Colonic mucosa (tissue), 4 donors: ENCODE results near the gene ITM2B. TPM values are rescaled to one million over a fixed set of nuclear protein-coding genes. Genes with fewer than 3 reads are reported as not detected.
A peak's percentile ranks its signal among the peaks of the same experiment; 100 is the strongest.
"Not testable (repeated sequence)": the region's sequence is repeated elsewhere in the genome, so short reads cannot be mapped to it uniquely, and the experiment has no call there.

ENCODE experiments used
- DNase-seq: peaks from one replicate; pipeline ENCODE4 v3.0.0-alpha.2; 2020
- H3K27ac ChIP-seq: fragments of 200-600 bp; one replicate; pipeline ENCODE4 v1.8.0; 2021
- H3K27me3 ChIP-seq: fragments of 200-600 bp; one replicate; pipeline ENCODE4 v1.8.0; 2021
- H3K36me3 ChIP-seq: fragments of 200-600 bp; one replicate; pipeline ENCODE4 v1.8.0; 2021
- H3K4me1 ChIP-seq: fragments of 200-600 bp; one replicate; pipeline ENCODE4 v1.8.0; 2021; ENCODE audit warnings: mild to moderate bottlenecking
- H3K4me3 ChIP-seq: fragments of 200-600 bp; one replicate; pipeline ENCODE4 v1.8.0; 2021
- H3K9ac ChIP-seq, 2 donors: one replicate each; pipeline ENCODE4 v1.7.0; 2013; ENCODE audit warnings: control low read depth in 2 of 2, low read depth in 2 of 2, low read length in 2 of 2
- H3K9me3 ChIP-seq: fragments of 200-600 bp; one replicate; pipeline ENCODE4 v1.8.0; 2021
- CTCF ChIP-seq: fragments of 200-600 bp; IDR thresholded peaks from one replicate; pipeline ENCODE4 v1.8.0; 2022; ENCODE audit warnings: antibody characterized with exemption, mild to moderate bottlenecking
- intact Hi-C: fragments of 100-400 bp; cut with DNase I; formaldehyde crosslinking; loops from one replicate; pipeline ENCODE4 v1.14.1; 2022
- total RNA-seq, 2 donors: library from RNA; stranded (reverse); fragmentation: NEBNext Ultra II Directional in 1 of 2; extraction: Animal tissue kit (Norgen Biotek cat#: 25700) in 1 of 2; gene quantifications; one replicate each; pipeline ENCODE4 v1.2.1, GENCODE V29; 2021
- donor health status: healthy.
- donor health status: DM: no; HTN: no; CAD: no.
- donor health status: DM: no; HTN: no; CAD: no.

ITM2B gene
- total RNA-seq, 2 donors from 2014 or later: 257 to 456 TPM

- no peak for TF ChIP-seq CTCF
- H3K9me3 ChIP-seq: no peaks in the 10 kb centered on the region
- DNase-seq: peak; percentile 68
- no peak overlapping the region for H3K9ac ChIP-seq
- no peak overlapping the region for H3K27ac ChIP-seq
- no peaks in the 10 kb centered on the region for H3K27me3 ChIP-seq
- H3K36me3 ChIP-seq: no peaks in the 10 kb centered on the region
- no peak overlapping the region for H3K4me3 ChIP-seq
- intact Hi-C loops: no loop called here
- no peaks in the 10 kb centered on the region for H3K4me1 ChIP-seq
Measured at GRCh38 chr13:48201044-48201443, 32.0 kb upstream of the ITM2B start.

GRCh38 chr13:48207207-48207606 lies 25.8 kb upstream of the ITM2B start:
- H3K4me3 ChIP-seq, H3K27ac ChIP-seq, H3K4me1 ChIP-seq, H3K9ac ChIP-seq, H3K36me3 ChIP-seq, intact Hi-C loops, DNase-seq, H3K9me3 ChIP-seq, H3K27me3 ChIP-seq: not testable (repeated sequence)

- Histone ChIP-seq H3K27me3 (no peaks in the 10 kb centered on the region), H3K27ac (no peak overlapping the region), H3K36me3 (no peaks in the 10 kb centered on the region), H3K9ac (no peak overlapping the region), H3K4me3 (no peak overlapping the region), H3K4me1 (no peaks in the 10 kb centered on the region), H3K9me3 (no peaks in the 10 kb centered on the region)
- TF ChIP-seq CTCF: no peak
- intact Hi-C loops: no loop called here
- DNase-seq: no peak
Measured at GRCh38 chr13:48210178-48210577, 22.8 kb upstream of the ITM2B start.

GRCh38 chr13:48214519-48215121 lies 18.4 kb upstream of the ITM2B start:
- H3K9ac ChIP-seq: no peak overlapping the region
- H3K27me3 ChIP-seq: no peaks in the 10 kb centered on the region
- H3K27ac ChIP-seq: no peak overlapping the region
- no peak overlapping the region for H3K4me3 ChIP-seq
- intact Hi-C loops: no loop called here
- H3K4me1 ChIP-seq: no peaks in the 10 kb centered on the region
- no peak for TF ChIP-seq CTCF
- no peaks in the 10 kb centered on the region for H3K9me3 ChIP-seq
- H3K36me3 ChIP-seq: no peaks in the 10 kb centered on the region
- DNase-seq: no peak

GRCh38 chr13:48215511-48216203 lies 17.3 kb upstream of the ITM2B start:
- H3K36me3 ChIP-seq, H3K4me3 ChIP-seq, H3K27ac ChIP-seq, H3K9ac ChIP-seq, H3K27me3 ChIP-seq, DNase-seq, H3K9me3 ChIP-seq, intact Hi-C loops, H3K4me1 ChIP-seq: not testable (repeated sequence)

GRCh38 chr13:48216204-48216711 lies 16.7 kb upstream of the ITM2B start:
- no peak for TF ChIP-seq CTCF
- H3K36me3 ChIP-seq: no peaks in the 10 kb centered on the region
- no peak for DNase-seq
- H3K9me3 ChIP-seq: no peaks in the 10 kb centered on the region
- H3K4me3 ChIP-seq: no peak overlapping the region
- intact Hi-C loops: no loop called here
- no peak overlapping the region for H3K27ac ChIP-seq
- no peaks in the 10 kb centered on the region for H3K4me1 ChIP-seq
- H3K9ac ChIP-seq: no peak overlapping the region
- no peaks in the 10 kb centered on the region for H3K27me3 ChIP-seq
